HG02852 (cell line): ENCODE results near the gene APOBEC3G.
"Not testable (repeated sequence)": the region's sequence is repeated elsewhere in the genome, so short reads cannot be mapped to it uniquely, and the experiment has no call there.

ENCODE experiments used
- ATAC-seq: cut with Tn5 transposase; IDR thresholded peaks from one replicate; pipeline ENCODE4 v1.9.1; 2021; ENCODE audit warnings: mild to moderate bottlenecking, moderate library complexity; ENCODE audit not compliant: unreplicated experiment

Gene APOBEC3G

DNA sequence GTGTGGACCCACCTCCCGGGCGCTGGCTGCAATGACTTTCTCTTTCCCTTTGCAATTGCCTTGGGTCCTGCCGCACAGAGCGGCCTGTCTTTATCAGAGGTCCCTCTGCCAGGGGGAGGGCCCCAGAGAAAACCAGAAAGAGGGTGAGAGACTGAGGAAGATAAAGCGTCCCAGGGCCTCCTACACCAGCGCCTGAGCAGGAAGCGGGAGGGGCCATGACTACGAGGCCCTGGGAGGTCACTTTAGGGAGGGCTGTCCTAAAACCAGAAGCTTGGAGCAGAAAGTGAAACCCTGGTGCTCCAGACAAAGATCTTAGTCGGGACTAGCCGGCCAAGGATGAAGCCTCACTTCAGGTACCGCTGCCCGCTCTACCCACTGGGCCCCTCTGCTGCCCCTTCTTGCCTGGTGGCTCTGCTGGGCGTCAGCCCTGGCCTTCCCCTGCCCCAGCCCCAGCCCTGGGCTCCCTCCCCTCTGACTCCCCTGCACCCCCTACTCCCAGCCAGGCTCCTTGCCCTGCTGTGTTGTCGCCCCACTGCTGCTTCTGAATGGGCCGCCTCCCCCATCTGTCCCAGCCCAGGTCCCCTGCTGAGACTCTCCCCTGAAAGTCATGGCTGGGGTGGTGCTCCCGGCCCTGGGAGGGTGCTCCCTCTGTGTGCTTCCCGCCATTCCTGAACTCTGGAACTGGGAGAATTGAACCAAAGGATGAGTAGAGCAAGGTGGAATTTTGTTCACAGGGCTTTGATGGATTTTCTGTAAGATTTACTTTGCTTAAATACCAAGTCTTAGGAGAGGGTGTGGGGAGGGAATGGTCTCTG is at the start of gene APOBEC3G:
TSS of gene APOBEC3G (plus strand) at position 250 of the 815 bp plus-strand sequence. CDS start at position 337, 87 bp downstream.
- peak; percentile 74 for ATAC-seq

DNA sequence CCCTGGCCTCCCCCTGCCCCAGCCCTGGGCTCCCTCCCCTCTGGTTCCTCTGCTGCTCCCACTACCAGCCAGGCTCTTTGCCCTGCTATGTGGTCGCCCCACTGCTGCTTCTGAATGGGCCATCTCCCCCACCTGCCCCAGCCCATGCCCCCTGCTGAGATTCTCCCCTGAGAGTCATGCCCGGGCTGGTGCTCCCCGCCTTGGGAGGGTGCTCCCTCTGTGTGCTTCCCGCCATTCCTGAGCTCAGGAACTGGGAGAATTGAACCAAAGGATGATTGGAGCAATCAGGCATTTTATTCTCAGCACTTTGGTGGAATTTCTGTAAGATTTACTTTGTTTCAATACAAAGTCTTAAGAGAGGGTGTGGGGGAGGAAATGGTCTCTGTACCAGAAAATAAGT is 49.4 kb upstream of the APOBEC3G start:
- no peak for ATAC-seq

DNA sequence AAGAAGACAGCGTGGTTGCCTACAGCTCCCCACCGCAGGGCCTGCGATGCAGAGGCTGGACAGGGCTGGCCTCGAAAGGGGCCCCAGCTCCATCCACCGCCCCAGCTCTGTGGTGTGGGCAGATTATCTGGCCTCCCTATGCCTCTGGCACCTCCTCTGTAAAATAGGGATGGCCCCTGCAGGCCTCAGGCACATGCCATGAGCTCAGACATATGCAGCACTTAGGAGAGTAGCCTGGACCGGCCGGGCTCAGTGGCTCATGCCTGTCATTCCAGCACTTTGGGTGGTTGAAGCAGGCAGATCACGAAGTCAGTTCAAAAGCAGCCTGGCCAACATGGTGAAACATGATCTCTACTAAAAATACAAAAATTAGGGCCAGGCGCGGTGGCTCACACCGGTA is 48.8 kb upstream of the APOBEC3G start:
- ATAC-seq: no peak

DNA sequence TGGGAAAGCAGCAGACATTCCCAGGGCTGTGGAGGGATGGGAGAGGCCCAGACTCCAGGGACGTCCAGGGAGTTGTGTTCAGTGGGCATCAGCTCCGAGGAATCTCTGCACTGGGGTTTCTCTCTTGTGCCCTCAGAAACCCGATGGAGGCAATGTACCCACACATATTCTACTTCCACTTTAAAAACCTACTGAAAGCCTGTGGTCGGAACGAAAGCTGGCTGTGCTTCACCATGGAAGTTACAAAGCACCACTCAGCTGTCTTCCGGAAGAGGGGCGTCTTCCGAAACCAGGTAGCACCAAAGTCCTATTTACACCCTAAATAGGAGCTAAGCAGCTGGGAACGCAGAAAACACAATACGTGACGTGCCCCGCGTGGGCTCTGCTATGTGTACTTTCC is 47.8 kb upstream of the APOBEC3G start:
- no peak for ATAC-seq

DNA sequence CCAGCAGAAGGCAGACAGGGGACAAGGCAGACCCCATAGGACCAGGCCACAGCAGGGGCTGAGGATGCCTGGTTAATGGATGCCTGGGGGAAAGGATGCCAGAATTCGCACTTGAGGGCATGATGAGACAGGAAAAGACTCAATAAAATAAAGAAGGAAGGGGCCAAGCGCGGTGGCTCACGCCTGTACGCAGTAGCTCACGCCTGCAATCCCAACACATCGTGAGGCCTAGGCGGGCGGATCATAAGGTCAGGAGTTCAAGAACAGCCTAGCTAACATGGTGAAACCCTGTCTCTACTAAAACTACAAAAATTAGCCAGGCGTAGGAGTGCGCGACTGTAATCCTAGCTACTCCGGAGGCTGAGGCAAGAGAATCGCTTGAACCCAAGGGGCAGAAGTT is 46.4 kb upstream of the APOBEC3G start:
- no peak for ATAC-seq

DNA sequence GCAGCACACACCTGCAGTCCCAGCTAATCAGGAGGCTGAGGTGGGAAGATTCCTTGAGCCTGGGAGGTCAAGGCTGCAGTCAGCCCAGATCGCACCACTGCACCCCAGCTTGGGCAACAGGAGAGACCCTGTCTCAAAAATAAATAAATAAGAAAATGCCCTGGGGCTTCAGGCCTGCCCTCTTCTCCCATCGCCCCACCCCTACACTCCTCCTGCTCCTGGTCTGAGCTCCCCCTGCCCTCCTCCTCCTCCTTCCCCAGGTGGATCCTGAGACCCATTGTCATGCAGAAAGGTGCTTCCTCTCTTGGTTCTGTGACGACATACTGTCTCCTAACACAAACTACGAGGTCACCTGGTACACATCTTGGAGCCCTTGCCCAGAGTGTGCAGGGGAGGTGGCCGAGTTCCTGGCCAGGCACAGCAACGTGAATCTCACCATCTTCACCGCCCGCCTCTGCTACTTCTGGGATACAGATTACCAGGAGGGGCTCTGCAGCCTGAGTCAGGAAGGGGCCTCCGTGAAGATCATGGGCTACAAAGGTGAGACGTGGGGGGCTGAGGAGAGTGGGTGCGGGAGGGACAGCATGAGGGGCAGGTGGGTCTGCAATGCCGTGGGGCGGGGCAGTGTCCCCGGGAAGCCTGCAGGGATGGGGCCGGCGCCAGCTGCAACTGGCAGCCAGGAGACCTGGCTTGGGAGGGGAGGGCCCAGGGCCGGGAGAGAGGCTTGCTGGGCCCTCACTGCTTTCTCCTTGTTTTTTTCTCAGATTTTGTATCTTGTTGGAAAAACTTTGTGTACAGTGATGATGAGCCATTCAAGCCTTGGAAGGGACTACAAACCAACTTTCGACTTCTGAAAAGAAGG is 45.4 kb upstream of the APOBEC3G start:
- ATAC-seq: not testable (repeated sequence)

DNA sequence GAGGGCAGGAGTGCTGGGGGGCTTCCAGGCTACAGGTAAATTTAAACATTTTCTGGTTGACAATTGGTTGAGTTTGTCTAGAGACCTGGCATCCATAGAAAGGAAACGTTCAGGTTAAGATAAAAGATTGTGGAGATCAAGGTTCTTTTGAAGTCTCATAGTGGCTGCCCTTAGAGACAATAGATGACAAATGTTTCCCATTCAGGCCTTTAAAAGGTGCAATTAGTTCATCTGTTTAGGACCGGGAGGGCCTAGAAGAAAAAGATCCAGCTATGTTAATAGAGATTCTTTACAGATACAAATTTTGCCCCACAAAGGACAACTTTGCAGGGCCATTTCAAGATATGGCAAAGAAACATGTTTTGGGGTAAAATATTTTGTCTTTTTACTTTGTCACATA is 40.0 kb upstream of the APOBEC3G start:
- not testable (repeated sequence) for ATAC-seq

DNA sequence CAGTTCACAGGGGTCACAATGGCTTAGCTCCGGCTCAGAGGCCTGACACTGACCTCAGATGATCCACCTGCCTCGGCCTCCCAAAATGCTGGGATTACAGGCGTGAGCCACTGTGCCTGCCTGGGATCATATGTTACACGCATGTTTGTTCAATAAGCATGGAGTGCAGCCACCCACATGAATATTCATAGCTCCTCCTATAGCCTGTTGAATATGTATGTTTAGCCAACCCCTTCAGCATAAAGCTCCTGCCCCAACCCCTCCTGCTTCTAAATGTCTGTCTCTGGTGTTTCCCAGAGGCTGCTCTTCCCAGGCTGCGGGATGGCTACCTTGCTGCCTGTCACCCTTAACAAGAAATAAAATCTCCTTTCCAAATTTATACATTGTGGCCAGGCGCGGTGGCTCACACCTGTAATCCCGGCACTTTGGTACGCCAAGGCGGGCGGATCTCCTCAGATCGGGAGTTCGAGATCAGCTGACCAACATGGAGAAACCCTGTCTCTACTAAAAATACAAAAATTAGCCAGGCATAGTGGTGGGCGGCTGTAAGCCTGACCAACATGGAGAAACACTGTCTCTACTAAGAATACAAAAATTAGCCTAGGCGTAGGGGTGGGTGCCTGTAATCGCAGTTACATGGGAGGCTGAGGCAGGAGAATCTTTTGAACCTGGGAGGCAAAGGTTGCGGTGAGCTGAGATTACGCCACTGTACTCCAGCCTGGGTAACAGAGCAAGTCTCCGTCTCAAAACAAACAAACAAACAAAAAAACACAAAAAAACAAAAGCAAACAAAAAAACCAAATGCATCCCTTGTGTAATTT is 37.6 kb upstream of the APOBEC3G start:
- ATAC-seq: no peak

DNA sequence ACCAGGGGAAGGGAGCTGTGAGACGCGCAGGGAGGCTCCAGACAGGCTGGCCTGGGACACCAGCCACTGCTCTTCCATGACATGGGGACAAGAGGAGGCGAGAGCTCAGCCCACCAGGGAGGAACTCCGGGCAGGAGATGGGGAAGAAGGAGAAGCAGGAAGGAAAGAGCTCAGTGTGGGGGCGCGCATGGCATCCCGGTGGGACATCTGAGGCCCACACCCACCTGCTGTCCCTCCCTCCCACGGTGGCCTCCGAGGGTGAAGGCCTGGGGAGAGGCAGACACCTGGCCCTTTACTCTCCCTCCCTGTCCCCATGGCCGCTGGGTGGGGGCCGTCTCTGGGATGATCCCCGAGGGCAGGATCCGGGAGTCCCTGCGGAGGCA is 36.9 kb upstream of the APOBEC3G start:
- ATAC-seq: not testable (repeated sequence)

DNA sequence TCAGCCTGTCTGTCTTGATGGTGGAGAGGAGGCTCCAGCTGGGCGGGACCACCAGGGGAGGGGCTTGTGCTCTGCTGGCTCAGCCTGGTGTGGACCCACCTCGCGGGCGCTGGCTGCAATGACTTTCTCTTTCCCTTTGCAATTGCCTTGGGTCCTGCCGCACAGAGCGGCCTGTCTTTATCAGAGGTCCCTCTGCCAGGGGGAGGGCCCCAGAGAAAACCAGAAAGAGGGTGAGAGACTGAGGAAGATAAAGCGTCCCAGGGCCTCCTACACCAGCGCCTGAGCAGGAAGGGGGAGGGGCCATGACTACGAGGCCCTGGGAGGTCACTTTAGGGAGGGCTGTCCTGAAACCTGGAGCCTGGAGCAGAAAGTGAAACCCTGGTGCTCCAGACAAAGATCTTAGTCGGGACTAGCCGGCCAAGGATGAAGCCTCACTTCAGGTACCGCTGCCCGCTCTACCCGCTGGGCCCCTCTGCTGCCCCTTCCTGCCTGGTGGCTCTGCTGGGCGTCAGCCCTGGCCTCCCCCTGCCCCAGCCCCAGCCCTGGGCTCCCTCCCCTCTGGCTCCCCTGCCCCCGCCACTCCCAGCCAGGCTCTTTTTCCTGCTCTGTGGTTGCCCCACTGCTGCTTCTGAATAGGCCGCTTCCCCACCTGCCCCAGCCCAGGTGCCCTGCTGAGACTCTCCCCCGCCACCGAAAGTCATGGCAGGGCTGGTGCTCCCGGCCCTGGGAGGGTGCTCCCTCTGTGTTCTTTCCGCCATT is 36.4 kb upstream of the APOBEC3G start, which contains the start of gene APOBEC3F:
TSS of gene APOBEC3F (plus strand) at position 327 of the 759 bp plus-strand sequence. CDS start at position 424, 97 bp downstream.
- ATAC-seq: peak; percentile 88

DNA sequence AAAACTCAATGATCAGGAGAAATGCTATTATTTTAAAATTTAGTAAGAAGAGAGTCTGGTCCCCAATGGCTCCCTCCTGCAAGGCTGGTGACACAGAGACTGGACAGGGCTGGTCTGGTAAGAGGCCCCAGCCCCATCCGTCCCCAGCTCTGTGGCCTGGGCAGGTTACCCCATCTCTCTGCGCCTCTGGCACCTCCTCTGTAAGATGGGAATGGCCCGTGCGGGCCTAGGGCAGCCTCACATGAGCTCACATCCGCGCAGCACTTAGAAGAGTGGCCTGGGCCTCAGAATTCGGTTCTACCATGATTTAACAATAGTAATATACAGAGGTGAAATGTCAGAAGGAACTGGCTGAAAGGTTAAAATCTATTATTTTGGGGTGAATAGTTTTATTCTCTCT is 35.2 kb upstream of the APOBEC3G start:
- ATAC-seq: no peak

DNA sequence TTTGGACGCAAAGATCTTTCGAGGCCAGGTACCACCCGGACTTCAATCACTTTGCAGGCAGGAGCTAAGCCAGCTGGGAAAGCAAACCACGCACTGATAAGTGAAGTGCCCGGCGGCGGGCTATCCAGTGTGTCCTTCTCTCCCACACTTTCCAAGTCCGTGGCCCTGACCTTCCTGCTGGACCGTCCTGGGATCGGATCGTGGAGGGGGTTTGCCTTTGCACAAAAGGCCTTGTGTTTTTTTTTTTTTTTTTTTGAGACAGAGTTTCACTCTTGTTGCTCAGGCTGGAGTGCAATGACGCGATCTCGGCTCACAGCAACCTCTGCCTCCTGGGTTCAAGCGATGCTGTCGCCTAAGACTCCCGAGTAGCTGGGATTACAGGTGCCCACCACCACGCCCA is 34.0 kb upstream of the APOBEC3G start:
- not testable (repeated sequence) for ATAC-seq

DNA sequence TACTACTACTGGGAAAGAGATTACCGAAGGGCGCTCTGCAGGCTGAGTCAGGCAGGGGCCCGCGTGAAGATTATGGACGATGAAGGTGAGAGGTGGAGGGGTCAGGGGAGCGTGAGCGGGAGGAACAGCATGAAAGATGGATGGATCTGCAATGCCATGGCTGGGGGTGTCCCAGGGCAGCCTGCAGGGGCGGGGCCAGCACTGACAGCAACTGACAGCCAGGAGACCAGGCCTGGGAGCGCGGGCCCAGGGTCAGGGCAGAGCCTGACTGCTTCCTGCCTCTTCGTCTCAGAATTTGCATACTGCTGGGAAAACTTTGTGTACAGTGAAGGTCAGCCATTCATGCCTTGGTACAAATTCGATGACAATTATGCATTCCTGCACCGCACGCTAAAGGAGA is 31.9 kb upstream of the APOBEC3G start:
- not testable (repeated sequence) for ATAC-seq

DNA sequence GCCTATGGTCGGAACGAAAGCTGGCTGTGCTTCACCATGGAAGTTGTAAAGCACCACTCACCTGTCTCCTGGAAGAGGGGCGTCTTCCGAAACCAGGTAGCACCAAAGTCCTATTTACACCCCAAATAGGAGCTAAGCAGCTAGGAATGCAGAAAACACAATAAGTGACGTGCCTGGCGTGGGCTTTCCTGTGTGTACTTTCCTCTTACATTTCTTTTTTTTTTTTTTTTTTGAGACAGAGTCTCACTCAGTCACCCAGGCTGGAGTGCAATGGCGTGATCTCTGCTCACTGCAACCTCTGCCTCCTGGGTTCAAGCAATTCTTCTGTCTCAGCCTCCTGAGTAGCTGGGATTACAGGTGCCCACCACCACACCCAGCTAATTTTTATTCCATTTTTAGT is 27.6 kb upstream of the APOBEC3G start:
- not testable (repeated sequence) for ATAC-seq

DNA sequence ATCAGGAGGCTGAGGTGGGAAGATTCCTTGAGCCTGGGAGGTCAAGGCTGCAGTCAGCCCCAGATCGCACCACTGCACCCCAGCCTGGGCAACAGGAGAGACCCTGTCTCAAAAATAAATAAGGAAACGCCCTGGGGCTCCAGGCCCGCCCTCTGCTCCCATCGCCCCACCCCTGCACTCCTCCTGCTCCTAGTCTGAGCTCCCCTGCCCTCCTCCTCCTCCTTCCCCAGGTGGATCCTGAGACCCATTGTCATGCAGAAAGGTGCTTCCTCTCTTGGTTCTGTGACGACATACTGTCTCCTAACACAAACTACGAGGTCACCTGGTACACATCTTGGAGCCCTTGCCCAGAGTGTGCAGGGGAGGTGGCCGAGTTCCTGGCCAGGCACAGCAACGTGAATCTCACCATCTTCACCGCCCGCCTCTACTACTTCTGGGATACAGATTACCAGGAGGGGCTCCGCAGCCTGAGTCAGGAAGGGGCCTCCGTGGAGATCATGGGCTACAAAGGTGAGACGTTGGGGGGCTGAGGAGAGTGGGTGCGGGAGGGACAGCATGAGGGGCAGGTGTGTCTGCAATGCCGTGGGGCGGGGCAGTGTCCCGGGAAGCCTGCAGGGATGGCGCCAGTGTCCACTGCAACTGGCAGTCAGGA is 25.1 kb upstream of the APOBEC3G start:
- ATAC-seq: not testable (repeated sequence)

DNA sequence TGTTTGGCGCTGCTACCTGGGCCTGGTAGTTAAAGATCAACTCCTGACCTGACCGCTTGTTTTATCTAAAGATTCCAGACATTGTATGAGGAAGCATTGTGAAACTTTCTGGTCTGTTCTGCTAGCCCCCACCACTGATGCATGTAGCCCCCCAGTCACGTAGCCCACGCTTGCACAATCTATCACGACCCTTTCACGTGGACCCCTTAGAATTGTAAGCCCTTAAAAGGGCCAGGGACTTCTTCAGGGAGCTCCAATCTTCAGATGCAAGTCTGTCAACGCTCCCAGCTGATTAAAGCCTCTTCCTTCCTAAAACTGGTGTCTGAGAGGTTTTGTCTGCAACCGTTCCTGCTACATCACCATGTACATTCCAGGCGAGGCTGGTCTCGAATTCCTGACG is 21.4 kb upstream of the APOBEC3G start:
- ATAC-seq: no peak

DNA sequence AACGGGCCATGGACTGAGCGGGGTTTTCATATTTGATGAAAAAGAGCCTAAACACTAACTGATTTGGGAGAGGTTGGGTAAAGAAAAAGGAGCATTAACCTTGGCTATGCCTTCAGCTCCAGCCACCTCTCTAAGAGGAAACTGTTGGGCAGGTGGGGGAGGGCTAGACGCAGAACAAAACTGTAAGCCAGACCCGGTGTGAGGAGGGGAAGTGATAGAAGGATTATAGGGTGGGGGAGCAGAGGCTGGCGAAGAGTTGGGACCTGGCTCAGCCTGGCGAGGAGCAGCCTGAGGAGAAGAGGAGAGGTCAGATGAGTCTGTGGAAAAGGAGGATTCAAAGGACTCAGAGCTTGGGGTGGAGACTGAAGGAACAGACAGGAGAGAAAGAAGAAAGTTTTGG is 15.8 kb upstream of the APOBEC3G start:
- not testable (repeated sequence) for ATAC-seq

DNA sequence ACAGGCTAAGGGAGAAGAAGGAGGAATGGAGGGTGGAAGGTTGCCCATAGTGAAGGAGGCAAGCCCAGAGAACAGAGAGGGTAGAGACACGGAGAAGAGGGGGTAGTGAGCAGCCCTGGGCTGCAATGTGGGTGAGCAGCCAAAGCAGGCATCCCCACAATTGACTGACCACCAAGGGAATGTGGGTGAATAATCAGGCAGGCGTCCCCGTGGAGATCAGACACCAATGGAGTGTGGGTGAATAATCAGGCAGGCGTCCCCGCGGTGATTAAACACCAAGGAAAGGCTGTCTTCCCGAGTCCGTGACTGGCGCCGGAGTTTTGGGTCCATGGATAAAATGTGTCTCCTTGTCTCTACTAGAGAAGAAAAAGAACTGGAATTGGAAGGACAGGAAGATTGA is 15.1 kb upstream of the APOBEC3G start:
- ATAC-seq: not testable (repeated sequence)

DNA sequence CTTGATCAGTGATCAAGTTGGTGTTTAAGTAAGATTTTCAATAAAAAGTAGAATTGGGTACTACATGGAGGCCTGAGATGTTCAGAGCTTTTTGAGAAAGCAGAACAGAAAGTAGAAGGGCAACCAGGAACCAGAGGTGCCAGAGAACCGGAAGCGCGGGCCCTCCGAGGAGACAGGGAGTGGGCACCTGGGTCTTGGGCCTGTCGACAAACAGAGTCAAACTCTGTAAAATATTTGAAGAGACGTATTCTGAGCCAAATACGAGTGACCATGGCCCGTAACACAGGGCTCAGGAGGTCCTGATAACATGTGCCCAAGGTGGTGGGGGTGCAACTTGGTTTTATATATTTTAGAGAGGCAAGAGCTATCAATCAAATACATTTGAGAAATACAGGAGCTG is 13.2 kb upstream of the APOBEC3G start:
- not testable (repeated sequence) for ATAC-seq
